Right ventricle myocardium superior (tissue), 1 donor: ENCODE results near the gene B3GNT7. TPM values are rescaled to one million over a fixed set of nuclear protein-coding genes. Genes with fewer than 3 reads are reported as not detected.
"Not testable (repeated sequence)": the region's sequence is repeated elsewhere in the genome, so short reads cannot be mapped to it uniquely, and the experiment has no call there.

ENCODE experiments used
- ATAC-seq: fragments of 200-7000 bp; cut with Tn5 transposase; one replicate; pipeline ENCODE4 v1.9.1; 2020; ENCODE audit warnings: mild to moderate bottlenecking; ENCODE audit not compliant: poor library complexity
- DNase-seq: peaks from one replicate; pipeline ENCODE4 v3.0.0-alpha.2; 2020
- intact Hi-C: fragments of 100-400 bp; cut with DNase I; formaldehyde crosslinking; loops from one replicate; pipeline ENCODE4 v1.11.2; 2022
- total RNA-seq: library from RNA; stranded (reverse); fragmentation: NEBNext Ultra II Directional; extraction: Animal tissue kit (Norgen Biotek cat#: 25700); gene quantifications from one replicate; pipeline ENCODE4 v1.2.1, GENCODE V29; 2021
- donor health status: DM: no; HTN: yes; CAD: no; lungs with severe emphysema.

The B3GNT7 gene
- total RNA-seq, 1 donor from 2014 or later: 7.7 TPM

GRCh38 chr2:231411237-231411636, 15.7 kb downstream of the B3GNT7 start:
- DNase-seq (no peak), ATAC-seq (no peak)
- intact Hi-C loops: loop anchor here (5.0 kb wide), 2 partner anchors 184 to 309 kb away; no protein-coding TSS in a partner anchor

- DNase-seq (peak; percentile 90), ATAC-seq (peak; percentile 99)
- intact Hi-C loops: loop anchor here (5.0 kb wide), 2 partner anchors 185 to 310 kb away; no protein-coding TSS in a partner anchor
Observed at GRCh38 chr2:231411831-231412617, 16.5 kb downstream of the B3GNT7 start.

- no peak for DNase-seq
- intact Hi-C loops: loop anchor here (5.0 kb wide), 2 partner anchors 185 to 310 kb away; no protein-coding TSS in a partner anchor
- peak; percentile 6 for ATAC-seq
Observed at GRCh38 chr2:231412618-231412963, 17.1 kb downstream of the B3GNT7 start.

- intact Hi-C loops: loop anchor here (5.0 kb wide), 2 partner anchors 186 to 311 kb away; no protein-coding TSS in a partner anchor
- DNase-seq (no peak), ATAC-seq (no peak)
Observed at GRCh38 chr2:231413456-231413855, 17.9 kb downstream of the B3GNT7 start.

GRCh38 chr2:231413921-231414476, 18.5 kb downstream of the B3GNT7 start:
- ATAC-seq (no peak), DNase-seq (no peak)
- intact Hi-C loops: loop anchor here (5.0 kb wide), 2 partner anchors 187 to 312 kb away; no protein-coding TSS in a partner anchor

GRCh38 chr2:231415029-231415428, 19.5 kb downstream of the B3GNT7 start:
- intact Hi-C loops: loop anchor here (5.0 kb wide), 1 partner anchor 173 kb away; no protein-coding TSS in a partner anchor
- no peak for DNase-seq
- no peak for ATAC-seq

GRCh38 chr2:231418820-231419640, 23.5 kb downstream of the B3GNT7 start:
- intact Hi-C loops: loop anchor here (5.0 kb wide), 1 partner anchor 177 kb away; no protein-coding TSS in a partner anchor
- DNase-seq: no peak
- no peak for ATAC-seq

GRCh38 chr2:231421051-231421580, 25.6 kb downstream of the B3GNT7 start:
- intact Hi-C loops: no loop called here
- DNase-seq (no peak), ATAC-seq (no peak)

GRCh38 chr2:231422056-231422455, 26.5 kb downstream of the B3GNT7 start:
- no peak for ATAC-seq
- intact Hi-C loops: no loop called here
- no peak for DNase-seq

GRCh38 chr2:231423176-231423575, 27.7 kb downstream of the B3GNT7 start:
- DNase-seq: no peak
- intact Hi-C loops: no loop called here
- ATAC-seq: no peak

GRCh38 chr2:231425291-231425810, 29.8 kb downstream of the B3GNT7 start:
- DNase-seq (no peak), ATAC-seq (no peak)
- intact Hi-C loops: no loop called here

- no peak for DNase-seq
- no peak for ATAC-seq
- intact Hi-C loops: no loop called here
Observed at GRCh38 chr2:231425811-231426703, 30.5 kb downstream of the B3GNT7 start.

- intact Hi-C loops: no loop called here
- no peak for DNase-seq
- no peak for ATAC-seq
Observed at GRCh38 chr2:231427116-231427515, 31.6 kb downstream of the B3GNT7 start.

GRCh38 chr2:231429152-231429551, 33.6 kb downstream of the B3GNT7 start:
- ATAC-seq (no peak), DNase-seq (no peak)
- intact Hi-C loops: no loop called here

GRCh38 chr2:231429901-231430300, 34.4 kb downstream of the B3GNT7 start:
- DNase-seq (no peak), ATAC-seq (no peak)
- intact Hi-C loops: no loop called here

- ATAC-seq, DNase-seq, intact Hi-C loops: not testable (repeated sequence)
Observed at GRCh38 chr2:231430437-231430836, 34.9 kb downstream of the B3GNT7 start.

- DNase-seq (no peak), ATAC-seq (no peak)
- intact Hi-C loops: no loop called here
Observed at GRCh38 chr2:231431606-231432005, 36.1 kb downstream of the B3GNT7 start.

- DNase-seq: no peak
- intact Hi-C loops: no loop called here
- ATAC-seq: no peak
Observed at GRCh38 chr2:231433990-231434389, 38.5 kb downstream of the B3GNT7 start.
